ENCODE results near the gene GOLGA1. TPM values are rescaled to one million over a fixed set of nuclear protein-coding genes. Genes with fewer than 3 reads are reported as not detected.
"Not testable (repeated sequence)": the region's sequence is repeated elsewhere in the genome, so short reads cannot be mapped to it uniquely, and the experiment has no call there.

The GOLGA1 gene
- total RNA-seq, 2 donors from 2014 or later: 19.1 to 23.2 TPM

- TF ChIP-seq CTCF (IDR thresholded peaks at IDR 0.05): no peak
- H3K9ac ChIP-seq (ENCODE audit: low read depth in 2 of 2, low read length in 2 of 2): no peak overlapping the region
- H3K9me3 ChIP-seq: no peaks in the 10 kb centered on the region
- no peak for DNase-seq
- no peaks in the 10 kb centered on the region for H3K36me3 ChIP-seq
- no peaks in the 10 kb centered on the region for H3K4me1 ChIP-seq
- intact Hi-C loops (cut with DNase I): no loop called here
- H3K27me3 ChIP-seq: no peaks in the 10 kb centered on the region
- H3K4me3 ChIP-seq: no peak overlapping the region
- H3K27ac ChIP-seq: no peak overlapping the region
Measured at GRCh38 chr9:124844291-124844690, 96.6 kb downstream of the GOLGA1 start.

- TF ChIP-seq CTCF (IDR thresholded peaks at IDR 0.05): no peak
- no peaks in the 10 kb centered on the region for H3K9me3 ChIP-seq
- H3K36me3 ChIP-seq: no peaks in the 10 kb centered on the region
- no peak for DNase-seq
- H3K27me3 ChIP-seq: no peaks in the 10 kb centered on the region
- no peak overlapping the region for H3K4me3 ChIP-seq
- H3K27ac ChIP-seq: no peak overlapping the region
- intact Hi-C loops (cut with DNase I): no loop called here
- no peaks in the 10 kb centered on the region for H3K4me1 ChIP-seq
- H3K9ac ChIP-seq (ENCODE audit: low read depth in 2 of 2, low read length in 2 of 2): no peak overlapping the region
Measured at GRCh38 chr9:124843456-124844034, 97.3 kb downstream of the GOLGA1 start.

- no peak overlapping the region for H3K9ac ChIP-seq (ENCODE audit: low read depth in 2 of 2, low read length in 2 of 2)
- H3K4me1 ChIP-seq: no peaks in the 10 kb centered on the region
- H3K9me3 ChIP-seq: no peaks in the 10 kb centered on the region
- no peak overlapping the region for H3K4me3 ChIP-seq
- H3K36me3 ChIP-seq: no peaks in the 10 kb centered on the region
- H3K27me3 ChIP-seq: no peaks in the 10 kb centered on the region
- TF ChIP-seq CTCF (IDR thresholded peaks at IDR 0.05): no peak
- intact Hi-C loops (cut with DNase I): no loop called here
- no peak overlapping the region for H3K27ac ChIP-seq
- no peak for DNase-seq
Measured at GRCh38 chr9:124841075-124841821, 99.6 kb downstream of the GOLGA1 start.

- intact Hi-C loops (cut with DNase I): no loop called here
- Histone ChIP-seq H3K36me3 (no peaks in the 10 kb centered on the region), H3K4me3 (no peak overlapping the region), H3K27ac (no peak overlapping the region), H3K9ac (ENCODE audit: low read depth in 2 of 2, low read length in 2 of 2) (no peak overlapping the region), H3K4me1 (no peaks in the 10 kb centered on the region), H3K9me3 (no peaks in the 10 kb centered on the region), H3K27me3 (no peaks in the 10 kb centered on the region)
- no peak for DNase-seq
- no peak for TF ChIP-seq CTCF (IDR thresholded peaks at IDR 0.05)
Measured at GRCh38 chr9:124840300-124840833, 100.5 kb downstream of the GOLGA1 start.

- no peak overlapping the region for H3K4me3 ChIP-seq
- no peaks in the 10 kb centered on the region for H3K27me3 ChIP-seq
- H3K9me3 ChIP-seq: no peaks in the 10 kb centered on the region
- DNase-seq: no peak
- intact Hi-C loops (cut with DNase I): no loop called here
- no peaks in the 10 kb centered on the region for H3K4me1 ChIP-seq
- TF ChIP-seq CTCF (IDR thresholded peaks at IDR 0.05): peak; percentile 34
- H3K27ac ChIP-seq: no peak overlapping the region
- H3K36me3 ChIP-seq: no peaks in the 10 kb centered on the region
- H3K9ac ChIP-seq (ENCODE audit: low read depth in 2 of 2, low read length in 2 of 2): no peak overlapping the region
Measured at GRCh38 chr9:124839612-124840299, 101.1 kb downstream of the GOLGA1 start.

GRCh38 chr9:124838567-124839275 is 102.2 kb downstream of the GOLGA1 start:
- intact Hi-C loops (cut with DNase I); H3K4me1 ChIP-seq; H3K27me3 ChIP-seq; H3K36me3 ChIP-seq; DNase-seq; H3K9ac ChIP-seq (ENCODE audit: low read depth in 2 of 2, low read length in 2 of 2); H3K9me3 ChIP-seq; H3K27ac ChIP-seq; H3K4me3 ChIP-seq: not testable (repeated sequence)

GRCh38 chr9:124838132-124838531 is 102.8 kb downstream of the GOLGA1 start:
- H3K4me1 ChIP-seq; H3K9me3 ChIP-seq; H3K27me3 ChIP-seq; DNase-seq; H3K9ac ChIP-seq (ENCODE audit: low read depth in 2 of 2, low read length in 2 of 2); H3K27ac ChIP-seq; H3K4me3 ChIP-seq; H3K36me3 ChIP-seq; intact Hi-C loops (cut with DNase I): not testable (repeated sequence)

All from colonic mucosa (tissue), 4 donors.